NCI-H748 treated with DMSO at 0.1 percent for 48 hours (cell line): ENCODE data around the gene FBXL17.

Source experiments
- DNase-seq: peaks from one replicate; lab custom pipeline; 2025; lab: John Stamatoyannopoulos, UW

The FBXL17 gene

DNA sequence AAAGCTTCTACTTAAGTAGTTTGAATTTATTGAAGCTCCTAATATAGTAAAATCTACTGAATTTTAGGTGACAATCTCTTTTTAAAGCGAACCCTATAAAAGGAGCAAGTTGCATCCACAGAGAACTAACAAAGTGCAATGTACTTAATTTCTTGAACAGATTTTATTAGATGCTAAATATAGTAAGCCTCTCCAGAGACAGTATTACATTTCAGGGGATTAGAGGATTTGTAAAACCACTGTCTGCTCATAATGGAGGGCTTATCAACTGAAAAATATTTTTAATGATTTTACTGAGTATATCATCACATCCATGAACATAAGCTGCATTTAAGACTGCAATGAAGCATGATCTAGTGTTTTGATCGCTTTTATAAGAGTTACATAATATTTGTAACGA is 481.2 kb downstream of the FBXL17 start:
- no peak for DNase-seq

GRCh38 chr5:107894361-107894760 is 487.5 kb downstream of the FBXL17 start:
- no peak for DNase-seq

- DNase-seq: no peak
These were observed 488.3 kb downstream of the FBXL17 start for GRCh38 chr5:107893642-107894041.

- DNase-seq: no peak
These were observed 492.5 kb downstream of the FBXL17 start for GRCh38 chr5:107889387-107889786.

- DNase-seq: no peak
These were observed 493.4 kb downstream of the FBXL17 start for GRCh38 chr5:107888541-107888940.

DNA sequence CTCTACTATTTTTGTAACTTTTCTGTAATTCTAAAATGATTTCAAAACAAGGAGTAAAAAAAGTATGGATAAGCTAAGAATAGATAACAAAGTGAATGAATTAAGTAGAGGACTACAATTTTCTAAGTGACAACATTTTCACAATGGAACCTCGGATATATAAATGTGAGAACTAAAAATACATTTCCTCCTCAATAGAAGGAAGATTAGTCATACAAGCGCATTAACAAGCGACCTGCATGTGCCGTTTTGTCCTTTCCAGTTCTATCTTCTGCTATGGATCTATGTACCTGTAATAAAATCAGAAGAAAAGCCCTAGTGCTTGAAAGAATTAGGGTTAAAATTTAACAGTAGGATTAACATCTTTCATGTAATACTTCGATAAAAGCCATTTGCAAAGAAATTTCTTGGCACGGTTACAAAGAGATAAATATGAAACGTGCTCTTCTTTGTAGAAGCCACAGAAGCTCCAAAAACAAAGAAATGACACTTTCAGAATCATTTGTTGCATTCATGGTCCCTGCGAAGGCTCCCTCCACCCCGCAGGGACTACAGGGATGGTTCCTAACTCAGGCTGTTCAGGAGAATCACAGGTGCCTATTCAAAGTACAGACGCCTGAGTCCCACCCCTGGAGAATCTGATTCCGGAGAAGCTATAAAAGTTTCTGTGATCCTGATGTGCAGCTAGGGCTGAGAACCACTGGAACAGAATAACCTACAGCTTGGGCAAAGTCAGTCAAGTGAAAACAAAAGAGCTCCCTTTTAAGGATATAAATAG is 494.5 kb downstream of the FBXL17 start:
- no peak for DNase-seq

GRCh38 chr5:107885601-107886000 is 496.3 kb downstream of the FBXL17 start:
- DNase-seq: no peak

GRCh38 chr5:107884871-107885270 is 497.0 kb downstream of the FBXL17 start:
- no peak for DNase-seq

- no peak for DNase-seq
These were observed 503.2 kb downstream of the FBXL17 start for GRCh38 chr5:107878661-107879060.

DNA sequence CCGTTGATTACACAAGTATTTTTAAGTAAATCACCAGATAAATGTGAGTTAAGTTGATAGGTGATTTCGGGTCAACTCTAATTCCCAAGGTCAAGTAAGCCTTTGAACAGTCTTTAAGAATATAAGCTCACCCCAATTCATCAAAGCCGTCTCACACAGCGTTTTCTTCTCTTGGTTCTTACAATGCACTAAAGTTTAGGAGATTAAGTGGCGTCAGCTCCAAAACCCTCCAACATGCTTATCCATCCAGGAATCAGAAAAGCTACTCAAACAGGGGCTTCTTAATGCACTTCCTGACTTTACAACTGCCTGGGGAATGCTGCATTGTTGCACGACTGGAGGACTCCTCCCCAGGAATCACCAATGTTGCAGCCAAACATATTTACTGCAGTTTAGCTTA is 505.0 kb downstream of the FBXL17 start:
- no peak for DNase-seq

DNA sequence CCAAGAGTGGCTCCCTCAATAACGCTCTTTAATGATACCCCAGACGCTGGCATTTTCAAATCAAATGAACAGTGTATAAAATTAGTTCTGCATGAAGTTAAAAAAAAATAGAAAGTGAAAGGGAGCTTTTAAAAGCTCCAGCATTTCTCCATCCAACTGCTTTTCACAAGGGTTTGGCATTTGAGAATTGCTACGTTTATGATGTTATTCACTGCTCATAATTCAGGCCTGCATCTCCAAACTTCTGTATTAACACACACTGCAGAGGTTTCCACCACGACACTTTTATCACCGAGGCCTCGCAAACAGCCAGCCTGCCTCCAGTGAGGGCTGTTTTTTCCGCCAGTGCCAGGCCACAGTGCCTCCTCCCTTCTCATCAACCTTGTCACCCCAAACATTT is 505.6 kb downstream of the FBXL17 start:
- no peak for DNase-seq

DNA sequence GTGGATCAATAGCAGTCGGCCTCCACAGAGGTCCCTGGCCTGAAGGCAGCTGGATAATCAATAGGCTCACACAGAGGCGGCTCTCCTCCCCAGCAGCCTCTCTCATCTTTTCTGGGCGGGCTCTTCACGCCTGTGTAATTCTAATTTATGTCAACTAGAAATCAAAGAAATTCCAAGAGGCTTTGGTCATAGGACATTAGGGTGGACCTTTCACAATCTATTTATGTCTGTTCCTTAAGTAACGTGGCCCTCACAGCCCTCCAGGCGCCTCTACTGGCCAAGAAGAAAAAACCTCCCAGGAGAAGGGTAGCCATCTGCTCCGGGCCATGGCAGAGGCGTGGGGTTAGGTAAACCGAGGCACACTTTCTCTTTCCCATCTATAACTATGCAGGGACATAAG is 506.1 kb downstream of the FBXL17 start:
- DNase-seq: no peak

- no peak for DNase-seq
These were observed 507.1 kb downstream of the FBXL17 start for GRCh38 chr5:107874795-107875194.

DNA sequence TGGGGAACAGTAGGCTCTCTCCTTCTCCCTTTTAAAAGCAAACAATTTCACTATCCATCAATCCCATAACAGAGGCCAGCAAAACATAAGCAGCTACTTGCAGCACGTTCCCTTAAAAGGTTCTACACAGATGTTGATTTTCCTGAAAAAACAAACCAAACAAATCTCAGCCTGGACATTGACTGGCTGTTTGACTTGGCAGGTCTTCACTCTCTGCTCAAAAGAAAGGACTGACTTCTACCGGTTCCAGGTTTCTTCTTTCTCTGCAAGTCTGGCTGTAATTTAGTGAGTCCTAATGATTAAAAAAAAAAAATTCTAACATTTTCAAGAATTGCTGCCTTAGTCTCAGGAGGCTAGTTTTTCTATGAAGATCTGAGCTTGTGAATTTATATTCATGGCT is 508.0 kb downstream of the FBXL17 start:
- DNase-seq: no peak

DNA sequence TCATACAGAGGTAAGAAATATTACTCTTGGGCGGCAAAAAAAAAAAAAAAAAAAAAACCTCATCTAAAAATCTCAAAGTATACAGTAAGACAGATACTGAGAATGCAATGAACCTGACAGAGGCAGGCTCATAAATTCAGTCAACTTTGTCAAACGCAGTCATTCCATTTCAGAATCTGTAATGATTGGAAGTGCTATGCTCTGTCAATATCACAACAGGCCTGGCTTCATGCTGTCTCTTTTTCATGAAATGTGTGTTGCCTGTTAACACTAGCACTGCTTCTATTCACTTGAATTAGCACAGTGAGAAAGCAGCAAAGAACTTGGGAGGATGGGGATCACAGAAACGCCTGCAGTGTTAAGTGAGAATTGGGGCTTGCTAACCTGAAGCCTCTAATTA is 510.9 kb downstream of the FBXL17 start:
- DNase-seq: no peak

DNA sequence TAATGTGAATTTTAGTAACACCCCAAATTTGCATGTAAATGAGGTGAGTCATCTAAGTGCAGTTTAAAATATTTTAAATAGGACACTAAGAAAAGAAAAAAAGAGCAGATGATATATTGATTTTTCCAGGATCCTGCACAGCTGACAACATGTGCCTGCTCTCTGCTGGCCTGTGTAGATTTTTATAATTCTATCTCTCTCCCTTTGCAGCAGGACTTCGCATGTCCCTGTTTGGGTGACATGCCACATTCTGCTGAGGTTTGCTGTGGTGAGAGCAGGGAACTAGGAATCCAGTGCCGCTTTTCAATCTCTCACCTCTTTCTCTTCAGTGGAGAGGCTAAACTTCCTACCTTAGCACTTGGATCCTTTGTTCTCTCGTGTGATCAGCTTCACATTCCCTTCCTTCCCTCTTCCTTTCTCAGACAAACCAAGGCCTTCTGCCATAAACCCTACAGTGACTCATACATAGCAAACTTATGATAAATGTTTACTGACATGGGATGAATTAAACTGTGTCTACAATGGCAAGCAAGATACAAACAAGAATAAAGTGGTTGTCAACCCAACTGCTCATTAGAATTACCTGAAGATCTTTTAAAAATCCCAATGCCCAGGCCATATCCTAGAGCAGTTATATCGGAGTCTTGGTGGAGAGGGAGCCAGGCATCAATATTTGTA is 512.3 kb downstream of the FBXL17 start:
- no peak for DNase-seq

DNA sequence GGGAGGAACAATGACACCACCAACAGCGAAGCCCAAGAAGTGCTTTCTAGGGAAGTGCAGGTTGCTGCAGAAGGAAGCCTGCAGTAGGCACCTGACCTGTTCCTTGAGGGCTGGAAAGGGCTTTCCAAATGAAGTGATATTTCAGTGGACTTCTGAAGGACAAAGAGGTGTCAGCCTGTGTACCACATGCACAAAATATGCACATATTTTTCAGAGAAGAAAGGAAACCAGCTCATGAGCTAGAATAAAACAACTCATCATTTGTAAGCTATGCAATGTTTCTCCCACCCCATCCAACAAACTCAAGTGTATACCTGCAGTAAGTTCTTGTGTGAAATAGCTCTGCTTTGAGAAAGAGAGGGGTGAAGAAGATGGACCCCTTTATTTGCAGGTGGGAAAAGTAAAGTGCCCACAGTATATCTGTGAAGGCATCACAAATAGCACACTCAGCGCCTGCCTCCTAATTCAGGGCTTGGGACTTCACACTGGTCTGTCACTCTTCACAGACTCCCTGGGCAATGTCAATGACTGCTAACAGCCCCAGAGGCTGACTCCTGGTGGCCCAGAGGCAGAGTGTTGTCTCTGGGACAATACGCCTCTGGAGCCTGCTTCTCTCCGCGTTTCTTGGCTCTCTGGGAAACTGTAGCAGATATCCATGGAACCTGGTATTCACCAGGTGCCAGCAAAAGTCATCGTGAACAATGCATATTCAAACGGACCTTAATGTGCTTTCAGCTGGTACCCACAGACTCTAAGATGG is 513.1 kb downstream of the FBXL17 start:
- DNase-seq: no peak

DNA sequence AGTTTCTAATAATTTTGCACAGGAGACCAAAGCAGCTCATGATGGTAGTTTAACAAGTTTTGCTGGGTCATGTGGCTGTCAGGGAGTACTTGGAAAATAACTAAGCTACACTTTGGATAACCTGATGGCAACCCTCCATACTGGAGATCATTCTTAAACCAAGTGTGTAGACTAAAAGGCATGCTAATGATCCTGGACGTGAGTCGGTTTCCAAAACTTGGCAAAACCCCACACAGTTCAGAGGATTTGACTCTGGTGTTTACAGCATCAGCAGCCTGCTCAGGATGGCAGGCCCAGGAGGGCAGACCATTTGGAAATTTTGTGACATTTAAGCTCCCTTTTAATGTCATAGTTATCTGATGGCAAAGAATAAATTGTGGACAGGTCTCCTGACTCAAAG is 514.6 kb downstream of the FBXL17 start:
- DNase-seq: no peak

DNA sequence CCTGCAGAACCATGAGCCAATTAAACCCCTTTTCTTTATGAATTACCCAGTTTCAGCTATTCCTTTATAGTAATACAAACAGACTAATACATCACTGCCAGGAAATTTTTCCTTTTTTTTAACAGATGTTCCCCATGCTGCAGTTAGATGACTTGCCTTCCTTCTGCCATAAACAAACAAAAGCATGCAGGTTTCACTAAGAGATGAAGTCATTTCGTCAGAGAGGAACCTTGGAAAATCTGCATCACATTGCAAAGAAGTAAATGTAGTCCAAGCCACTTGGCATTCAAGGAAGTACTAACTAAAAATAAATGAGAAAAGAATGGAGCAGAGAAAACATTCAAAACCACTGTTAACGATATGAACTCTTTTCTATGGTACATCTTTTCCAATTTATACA is 517.1 kb downstream of the FBXL17 start:
- no peak for DNase-seq

GRCh38 chr5:107863125-107863524 is 518.8 kb downstream of the FBXL17 start:
- no peak for DNase-seq

DNA sequence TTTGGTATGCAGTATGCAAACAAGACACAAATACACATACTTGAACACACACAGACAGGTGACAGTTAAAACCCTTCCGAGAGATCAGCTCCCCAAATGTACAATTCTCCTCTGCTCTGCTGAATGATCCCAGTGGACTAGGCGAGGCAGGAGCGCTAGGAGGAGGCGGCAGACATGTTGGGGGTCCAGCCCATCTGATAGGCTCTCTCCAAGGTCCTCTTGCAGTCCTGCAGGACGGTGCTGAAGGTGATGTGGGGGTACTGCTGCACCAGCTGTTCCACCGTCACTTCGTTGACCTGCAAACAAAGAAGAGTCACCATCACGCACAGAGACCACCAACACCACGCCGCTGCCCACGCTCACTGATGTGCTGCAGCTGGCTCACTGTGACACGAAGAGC is 520.3 kb downstream of the FBXL17 start:
- DNase-seq: no peak

GRCh38 chr5:107860044-107860443 is 521.9 kb downstream of the FBXL17 start:
- no peak for DNase-seq

DNA sequence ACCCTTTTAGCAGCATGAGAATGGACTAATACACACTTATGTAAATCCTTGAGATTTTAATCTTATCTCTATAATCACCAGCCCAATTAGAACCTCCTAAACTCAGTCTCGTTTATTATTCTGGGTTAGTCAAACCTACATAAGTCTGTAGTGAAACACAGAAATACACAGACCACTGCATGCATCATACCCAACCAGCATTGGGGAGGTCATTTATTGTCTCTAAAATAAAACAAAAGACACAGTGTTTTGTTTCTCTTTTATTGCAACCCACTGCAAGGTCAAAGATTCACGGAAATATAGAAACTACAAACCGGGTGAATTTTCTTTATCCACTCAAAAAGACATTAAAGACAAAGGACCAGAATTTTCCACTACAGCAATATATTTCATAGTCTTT is 523.1 kb downstream of the FBXL17 start:
- DNase-seq: no peak
